Umbilical cord (tissue), 2 donors: Measurements from ENCODE around the gene UNKL. TPM values are rescaled to one million over a fixed set of nuclear protein-coding genes. Genes with fewer than 3 reads are reported as not detected.

Experiments used
- DNase-seq: peaks from one replicate; pipeline ENCODE4 v3.0.0-alpha.2; 2015; ENCODE audit warnings: low spot score
- total RNA-seq: library from RNA; depleted of rRNA; stranded (reverse); fragments of >200 nt; gene quantifications from one replicate; pipeline ENCODE4 v1.2.3, GENCODE V29; 2014; ENCODE audit warnings: low replicate concordance; ENCODE audit not compliant: insufficient read depth

UNKL gene
- total RNA-seq, 1 donor from 2014 or later = 3.4 TPM

DNA sequence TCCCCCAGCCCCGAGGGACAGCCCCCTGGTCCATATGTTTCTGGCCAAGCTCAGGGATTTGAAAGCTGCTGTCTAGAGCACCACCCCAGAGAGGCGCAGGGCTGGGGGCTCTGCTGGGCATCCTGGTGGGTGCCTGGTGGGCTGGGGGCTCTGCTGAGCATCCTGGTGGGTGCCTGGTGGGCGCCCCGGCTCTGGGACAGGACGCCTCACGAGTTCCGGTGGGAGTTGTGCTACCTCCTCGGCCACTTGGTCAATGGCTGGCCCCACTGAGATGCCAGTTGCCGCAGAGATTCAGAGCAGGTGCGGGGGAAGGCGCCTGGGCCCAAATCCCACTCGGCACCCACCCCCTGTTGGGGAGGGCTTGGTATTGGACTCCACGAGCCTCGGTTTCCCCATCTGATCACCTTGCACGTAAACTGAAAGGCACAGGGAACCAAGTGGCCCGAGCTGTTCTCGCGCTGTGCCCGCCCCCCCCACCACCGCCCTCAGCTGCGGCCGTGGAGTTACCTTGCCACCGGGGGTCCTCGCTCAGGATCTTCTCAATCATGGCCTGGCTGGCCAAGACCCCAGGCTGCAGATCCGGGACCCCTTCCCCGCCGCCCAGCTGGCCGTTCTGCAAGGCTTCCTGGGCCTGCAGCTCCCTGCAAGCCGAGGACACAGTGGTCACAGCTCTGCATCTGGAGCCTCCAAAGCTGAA lies 13.3 kb downstream of the UNKL start:
- no peak for DNase-seq

DNA sequence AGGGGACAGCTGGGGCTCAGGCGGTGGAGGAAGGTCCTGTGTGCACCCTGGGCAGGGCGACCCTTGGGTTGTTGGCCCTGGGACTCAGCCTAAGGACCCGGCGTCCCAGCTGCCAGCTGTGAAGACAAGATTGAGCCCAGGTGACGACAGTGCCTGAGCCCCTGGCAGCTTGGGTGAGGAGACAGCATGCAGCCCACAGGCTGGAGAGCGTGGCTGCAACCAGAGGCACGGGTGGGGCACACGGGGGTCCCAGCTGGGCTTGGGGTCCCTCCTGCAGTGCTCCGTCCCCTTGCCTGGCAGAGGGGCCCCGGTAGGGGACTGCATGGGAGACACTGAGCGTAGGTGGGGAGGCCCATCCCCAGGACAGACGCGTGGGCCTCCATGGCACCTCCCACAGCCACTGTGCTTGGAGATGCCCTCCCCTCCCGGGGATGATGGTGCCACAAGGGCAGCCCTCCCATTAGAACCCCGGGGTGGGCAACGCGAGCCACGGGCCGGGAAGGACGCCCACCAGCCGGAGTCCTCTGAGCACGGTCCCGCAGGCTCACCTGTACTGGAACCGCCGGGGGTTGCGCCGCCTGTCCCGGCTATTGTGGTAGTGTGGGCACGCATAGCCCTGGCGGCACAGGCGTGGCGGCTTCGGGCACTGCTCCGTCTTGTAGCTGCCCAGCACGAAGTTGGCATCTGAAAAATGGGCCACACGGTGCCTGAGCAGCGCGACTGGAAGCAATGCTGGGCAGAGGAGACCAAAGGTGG lies 15.5 kb downstream of the UNKL start:
- DNase-seq = no peak

DNA sequence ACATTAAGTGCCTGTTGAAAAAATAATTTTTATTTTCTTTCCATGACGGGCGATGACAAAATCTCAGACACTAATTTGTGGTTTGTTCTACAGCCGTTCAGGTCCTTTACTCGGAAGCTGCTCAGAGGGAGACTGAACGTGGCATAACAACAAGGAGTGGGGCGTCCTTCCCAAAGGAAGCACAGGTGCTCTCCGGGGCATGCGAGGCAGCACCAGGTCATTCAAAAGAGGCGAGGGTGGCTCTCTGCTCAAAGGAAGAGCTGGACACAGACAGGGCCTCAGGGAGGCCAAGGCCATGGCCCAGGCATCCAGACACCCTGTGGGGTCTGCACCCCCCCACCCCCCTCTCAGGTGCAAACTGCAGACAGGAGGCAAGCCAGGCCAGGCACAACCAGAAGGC lies 16.2 kb downstream of the UNKL start:
- no peak for DNase-seq

DNA sequence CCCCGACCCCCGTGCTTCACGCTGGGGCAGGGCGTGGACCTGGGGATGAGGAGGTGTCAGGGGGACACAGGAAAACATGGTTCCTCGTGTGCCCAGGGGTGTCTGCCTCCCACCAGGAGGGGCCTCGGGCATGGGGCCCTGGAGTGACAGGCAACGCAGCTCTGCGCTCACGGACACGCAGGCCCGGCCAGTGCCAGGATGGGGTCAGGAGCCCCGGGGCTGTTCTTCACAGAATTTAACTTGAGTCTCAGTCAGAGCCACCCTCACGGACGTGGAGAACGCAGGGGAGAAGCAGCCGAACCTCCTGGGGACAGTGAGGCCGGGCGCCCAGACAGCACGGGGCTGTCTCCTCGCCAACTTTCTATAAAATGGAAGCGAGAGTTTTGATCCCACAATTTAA lies 16.7 kb downstream of the UNKL start:
- no peak for DNase-seq

DNA sequence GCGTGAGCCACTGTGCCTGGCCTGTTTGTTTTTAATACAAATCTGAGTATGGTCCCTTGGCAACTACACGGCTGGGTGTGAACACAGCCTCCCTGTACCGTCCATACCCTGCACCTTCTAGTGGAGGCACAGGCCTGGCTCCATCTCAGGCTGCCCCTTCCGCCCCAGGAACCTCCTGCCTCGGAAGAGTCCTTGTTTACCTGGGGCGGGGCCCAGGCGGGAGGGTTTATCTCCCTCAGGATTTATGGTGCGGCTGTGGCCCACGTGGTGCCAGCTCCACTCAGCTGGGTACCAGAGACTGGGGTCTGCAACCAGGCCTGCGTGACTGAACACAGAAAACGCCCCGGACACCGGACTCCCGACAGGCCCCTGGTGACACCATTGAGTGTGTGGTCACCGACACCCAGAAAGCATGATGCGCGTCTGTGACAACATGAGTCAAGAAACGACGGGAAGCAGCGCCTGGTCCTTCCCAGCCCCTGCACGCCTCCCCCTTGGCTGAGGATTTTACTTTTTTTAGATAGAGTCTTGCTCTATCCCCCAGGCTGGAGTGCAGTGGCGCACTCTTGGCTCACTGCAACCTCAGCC lies 19.0 kb downstream of the UNKL start:
- no peak for DNase-seq

DNA sequence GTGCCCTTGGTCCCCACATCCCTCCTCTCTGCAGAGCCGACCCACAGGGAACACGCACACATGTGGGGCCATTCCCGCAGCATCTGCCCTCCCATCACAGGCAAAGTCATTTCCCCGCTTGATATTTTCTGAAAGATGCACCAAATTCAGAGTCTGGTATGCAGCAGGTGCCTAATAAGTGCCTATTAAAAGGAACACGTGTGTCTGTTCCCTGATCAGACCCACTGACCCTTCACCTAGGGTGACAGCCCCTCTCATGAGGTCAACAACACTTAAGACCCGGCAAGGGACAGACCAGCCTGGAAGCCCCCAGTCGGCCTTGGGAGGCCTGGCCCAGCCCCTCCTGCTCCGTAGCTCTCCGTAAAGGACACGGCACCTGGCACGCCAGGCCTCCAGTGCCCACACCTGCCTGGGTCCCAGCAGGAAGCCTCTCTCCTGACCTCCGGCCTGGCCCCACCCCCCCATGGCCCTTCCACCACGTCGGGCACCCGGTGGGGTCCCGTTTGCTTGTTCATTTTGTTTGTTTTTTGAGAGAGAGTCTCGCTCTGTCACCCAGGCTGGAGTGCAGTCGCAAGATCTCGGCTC lies 20.0 kb downstream of the UNKL start:
- no peak for DNase-seq

DNA sequence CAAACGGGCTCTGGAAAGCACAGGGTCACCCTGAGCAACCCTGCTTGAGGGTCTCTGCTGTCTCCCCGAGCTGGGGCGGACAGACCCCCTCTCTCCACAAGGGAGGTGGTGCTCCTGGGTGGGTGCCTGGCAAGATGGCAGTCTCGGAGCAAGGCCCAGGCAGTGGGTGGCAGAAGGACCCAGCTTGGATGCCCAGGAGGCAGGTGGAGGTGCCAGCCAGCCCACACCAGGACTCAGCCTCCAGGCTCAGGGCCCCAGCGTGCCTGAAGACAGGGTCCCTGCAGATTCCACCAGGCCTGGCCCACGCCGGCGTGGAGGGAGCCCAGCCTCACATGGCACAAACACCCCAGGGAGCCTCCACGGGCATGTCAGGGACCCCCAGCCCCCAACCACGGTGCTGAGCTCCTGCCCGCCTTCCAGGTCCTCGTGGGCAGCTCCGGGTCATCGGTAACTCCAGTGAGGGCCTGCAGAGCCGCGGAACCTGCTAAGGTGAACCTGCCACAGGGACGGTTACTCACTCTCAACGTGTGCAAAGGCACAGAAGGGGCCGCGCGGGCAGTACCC lies 20.8 kb downstream of the UNKL start:
- DNase-seq = no peak

DNA sequence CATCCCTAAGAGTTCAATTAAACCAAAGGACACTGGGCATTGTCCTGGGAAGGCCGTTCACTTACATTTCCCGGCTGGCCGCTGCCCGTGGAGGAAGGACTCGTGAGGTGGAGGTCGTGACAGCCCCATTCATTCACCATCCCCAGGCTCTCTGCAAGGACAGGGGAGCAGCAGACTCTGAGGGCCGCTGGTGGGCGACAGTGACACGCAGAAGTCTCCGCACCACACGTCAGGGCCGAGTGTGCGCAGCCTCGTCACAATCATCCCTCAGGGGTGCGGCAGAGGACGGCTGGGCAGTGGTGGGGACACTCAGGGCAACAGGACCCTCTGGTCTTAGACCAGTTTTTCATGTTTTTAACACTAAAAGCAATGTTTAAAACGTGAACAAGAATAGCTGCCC lies 21.7 kb downstream of the UNKL start:
- no peak for DNase-seq

DNA sequence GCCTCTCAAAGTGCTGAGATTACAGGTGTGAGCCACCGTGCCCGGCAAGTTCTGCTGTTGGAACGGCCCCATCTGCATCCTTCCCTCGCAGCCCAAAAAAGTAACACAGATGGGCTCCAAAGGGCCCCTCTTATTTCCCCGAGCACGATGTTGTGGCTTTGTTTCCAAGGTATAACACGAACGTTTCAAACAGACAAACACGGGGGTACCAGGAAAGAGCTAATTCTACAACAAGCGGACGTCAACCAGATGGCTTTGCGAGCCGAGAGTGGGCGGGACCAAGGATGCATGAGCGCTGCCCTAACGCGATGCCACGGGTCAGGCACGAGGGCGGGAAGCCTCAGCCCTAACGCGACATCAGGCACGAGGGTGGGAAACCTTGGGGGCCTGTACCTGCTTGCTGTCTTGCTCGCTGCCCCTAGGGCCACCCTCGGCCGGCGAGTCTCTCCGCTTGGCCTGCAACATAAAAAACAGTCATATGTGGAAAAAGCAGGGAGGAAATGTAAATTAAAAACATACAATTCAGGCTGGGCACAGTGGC lies 24.2 kb downstream of the UNKL start:
- no peak for DNase-seq

DNA sequence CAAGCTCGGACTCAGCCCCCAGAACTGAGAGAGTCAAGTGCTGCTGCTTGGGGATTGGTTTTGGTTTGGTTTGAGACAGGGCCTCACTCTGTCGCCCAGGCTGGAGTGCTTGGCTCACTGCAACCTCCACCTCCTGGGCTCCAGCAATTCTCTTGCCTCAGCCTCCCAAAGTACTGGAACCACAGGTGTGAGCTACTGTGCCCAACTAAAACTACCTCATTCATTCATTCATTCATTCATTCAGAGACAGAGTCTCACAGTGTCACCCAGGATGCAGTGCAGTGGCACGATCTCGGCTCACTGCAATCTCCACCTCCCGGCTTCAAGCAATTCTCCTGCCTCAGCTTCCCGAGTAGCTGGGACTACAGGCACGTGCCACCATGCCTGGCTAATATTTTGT lies 24.7 kb downstream of the UNKL start:
- DNase-seq = no peak

- no peak for DNase-seq
Observed at GRCh38 chr16:1387331-1387730, 27.2 kb downstream of the UNKL start.

GRCh38 chr16:1385232-1385631 lies 29.3 kb downstream of the UNKL start:
- no peak for DNase-seq

- no peak for DNase-seq
Observed at GRCh38 chr16:1383556-1383955, 30.9 kb downstream of the UNKL start.

DNA sequence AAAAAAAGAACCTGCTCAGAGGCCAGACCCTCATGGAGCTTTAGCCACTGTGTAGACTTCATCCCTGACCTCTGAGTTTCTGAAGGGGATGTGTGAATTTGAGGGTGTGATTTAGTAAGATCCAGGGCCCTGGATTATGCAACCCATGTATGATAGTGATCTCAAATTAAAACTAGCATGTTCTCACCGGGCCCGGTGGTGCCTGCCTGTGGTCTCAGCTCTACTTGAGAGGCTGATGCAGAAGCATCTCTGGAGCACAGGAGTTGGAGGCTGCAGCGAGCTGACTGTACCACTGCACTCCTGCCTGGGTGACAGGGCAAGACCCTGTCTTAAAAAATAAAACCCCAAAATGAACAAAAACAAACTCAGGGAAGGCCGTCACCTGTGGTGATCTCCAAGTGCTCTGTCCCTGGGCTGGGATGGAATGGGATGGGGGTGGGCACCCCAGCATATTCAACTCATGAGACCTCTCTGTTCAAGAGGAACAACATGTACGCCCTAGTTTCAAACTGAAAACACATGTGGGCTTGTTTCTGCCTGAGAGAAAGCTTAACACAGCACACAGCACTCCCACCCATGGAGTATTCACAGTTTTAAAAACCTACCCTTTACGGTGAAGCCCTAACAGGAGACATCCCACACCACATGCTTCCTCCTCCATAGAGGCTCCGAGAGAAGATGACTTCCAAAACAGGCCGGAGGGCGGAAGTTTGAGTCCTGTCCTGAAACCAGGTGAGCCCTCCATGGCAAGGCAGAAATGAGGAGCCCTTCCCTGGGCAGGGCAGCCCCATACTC lies 32.7 kb downstream of the UNKL start:
- DNase-seq = no peak

DNA sequence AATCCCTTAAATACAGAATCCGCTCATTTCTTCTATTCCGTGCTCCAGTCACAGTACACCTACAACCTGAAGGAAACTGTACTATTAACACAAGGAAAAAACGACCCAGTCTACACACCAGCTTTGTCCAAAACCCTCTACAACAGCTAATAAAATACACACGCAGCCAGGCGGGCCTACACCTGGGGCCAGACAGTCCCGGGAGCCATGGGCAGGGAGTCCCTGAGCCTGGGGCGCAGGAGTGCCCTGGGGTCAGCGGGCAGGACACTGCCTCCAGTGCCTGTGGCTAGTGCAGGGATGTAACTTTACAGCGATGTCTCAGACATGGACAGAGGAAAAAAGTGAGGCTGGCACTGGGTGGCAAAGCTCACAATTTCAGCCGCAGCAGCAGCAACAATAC lies 34.3 kb downstream of the UNKL start:
- no peak for DNase-seq

- peak; percentile 22 for DNase-seq
Observed at GRCh38 chr16:1379304-1380076, 35.0 kb downstream of the UNKL start.

GRCh38 chr16:1378804-1379303 lies 35.6 kb downstream of the UNKL start:
- peak; percentile 26 for DNase-seq

DNA sequence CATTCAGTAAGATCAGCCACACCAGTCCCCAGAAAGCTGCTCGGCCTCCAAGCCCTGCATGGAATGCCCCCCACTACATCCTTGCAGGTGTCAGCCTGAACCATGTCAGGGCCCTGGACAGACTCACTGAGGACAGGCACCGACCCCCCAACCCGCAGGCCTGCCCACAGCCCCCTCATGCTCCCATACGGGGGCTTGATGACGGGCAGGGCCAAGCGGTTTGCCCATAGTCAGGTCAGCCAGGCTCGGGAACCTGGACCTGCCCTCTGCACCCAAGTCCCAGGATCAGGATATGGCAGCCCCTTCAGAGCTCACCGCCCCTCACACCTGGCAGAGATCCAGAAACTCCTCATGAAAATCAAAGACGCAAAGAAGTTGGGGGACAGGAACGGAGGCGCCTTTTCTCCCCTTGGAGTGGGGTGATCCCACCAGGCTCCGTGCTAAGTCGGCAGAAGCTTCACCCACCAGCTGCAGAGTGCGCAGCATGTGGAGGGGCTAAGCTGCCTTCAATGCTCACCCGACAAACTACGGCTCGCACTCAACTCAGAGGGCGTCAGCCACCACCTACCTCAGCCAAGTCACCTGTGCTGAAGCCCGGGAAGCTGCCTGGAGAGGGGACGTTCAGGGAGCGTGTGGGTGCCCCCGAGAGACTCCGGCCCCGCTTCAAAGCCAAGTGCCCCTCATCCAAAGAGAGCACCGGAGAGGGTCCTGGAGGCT lies 36.3 kb downstream of the UNKL start:
- no peak for DNase-seq

- DNase-seq = no peak
Observed at GRCh38 chr16:1377406-1378010, 37.0 kb downstream of the UNKL start.
